Panc1 (cell line): ENCODE data around the gene MAP3K20.
"Not testable (repeated sequence)": the region's sequence is repeated elsewhere in the genome, so short reads cannot be mapped to it uniquely, and the experiment has no call there.

Source experiments
- POLR2AphosphoS5 ChIP-seq: IDR thresholded peaks from 2 replicates; pipeline ENCODE4 v1.6.1; 2012; ENCODE audit warnings: mild to moderate bottlenecking, low read depth, low read length, moderate library complexity
- SIN3A ChIP-seq: IDR thresholded peaks from 2 replicates; pipeline ENCODE4 v1.6.1; 2012; ENCODE audit warnings: low read depth, mild to moderate bottlenecking, low read length, moderate library complexity, borderline replicate concordance; ENCODE audit not compliant: insufficient read depth
- TF ChIP-seq, protein P1 (sequence below): fragments of 450-650 bp; IDR thresholded peaks from 2 replicates; pipeline ENCODE4 v1.5.1; 2017; ENCODE audit warnings: mild to moderate bottlenecking

DNA sequence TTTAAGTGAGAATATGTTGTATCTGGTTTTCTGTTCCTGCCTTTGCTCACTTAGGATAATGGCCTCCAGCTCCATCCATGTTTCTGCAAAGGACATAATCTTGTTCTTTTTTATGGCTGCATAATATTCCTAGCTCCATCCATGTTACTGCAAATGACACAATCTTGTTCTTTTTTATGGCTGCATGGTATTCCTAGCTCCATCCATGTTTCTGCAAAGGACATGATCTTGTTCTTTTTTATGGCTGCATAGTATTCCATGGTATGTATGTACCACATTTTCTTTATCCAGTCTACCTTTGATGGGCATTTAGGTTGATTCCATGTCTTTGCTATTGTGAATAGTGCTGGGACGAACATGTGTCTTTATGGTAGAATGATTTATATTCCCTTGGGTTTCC is 87.7 kb downstream of the MAP3K20 start:
- TF ChIP-seq, protein P1, sequence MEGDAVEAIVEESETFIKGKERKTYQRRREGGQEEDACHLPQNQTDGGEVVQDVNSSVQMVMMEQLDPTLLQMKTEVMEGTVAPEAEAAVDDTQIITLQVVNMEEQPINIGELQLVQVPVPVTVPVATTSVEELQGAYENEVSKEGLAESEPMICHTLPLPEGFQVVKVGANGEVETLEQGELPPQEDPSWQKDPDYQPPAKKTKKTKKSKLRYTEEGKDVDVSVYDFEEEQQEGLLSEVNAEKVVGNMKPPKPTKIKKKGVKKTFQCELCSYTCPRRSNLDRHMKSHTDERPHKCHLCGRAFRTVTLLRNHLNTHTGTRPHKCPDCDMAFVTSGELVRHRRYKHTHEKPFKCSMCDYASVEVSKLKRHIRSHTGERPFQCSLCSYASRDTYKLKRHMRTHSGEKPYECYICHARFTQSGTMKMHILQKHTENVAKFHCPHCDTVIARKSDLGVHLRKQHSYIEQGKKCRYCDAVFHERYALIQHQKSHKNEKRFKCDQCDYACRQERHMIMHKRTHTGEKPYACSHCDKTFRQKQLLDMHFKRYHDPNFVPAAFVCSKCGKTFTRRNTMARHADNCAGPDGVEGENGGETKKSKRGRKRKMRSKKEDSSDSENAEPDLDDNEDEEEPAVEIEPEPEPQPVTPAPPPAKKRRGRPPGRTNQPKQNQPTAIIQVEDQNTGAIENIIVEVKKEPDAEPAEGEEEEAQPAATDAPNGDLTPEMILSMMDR: not testable (repeated sequence)
- not testable (repeated sequence) for TF ChIP-seq POLR2AphosphoS5, SIN3A
